Measurements from ENCODE around the gene PTPRN2. TPM values are rescaled to one million over a fixed set of nuclear protein-coding genes. Genes with fewer than 3 reads are reported as not detected.
A peak's percentile ranks its signal among the peaks of the same experiment; 100 is the strongest.

PTPRN2 gene
- total and polyA plus RNA-seq, 2 of the 8 experiments (the other 6 are each of a cell fraction or from before 2014, with no cell fraction given) = 2.6 to 4.5 TPM

DNA sequence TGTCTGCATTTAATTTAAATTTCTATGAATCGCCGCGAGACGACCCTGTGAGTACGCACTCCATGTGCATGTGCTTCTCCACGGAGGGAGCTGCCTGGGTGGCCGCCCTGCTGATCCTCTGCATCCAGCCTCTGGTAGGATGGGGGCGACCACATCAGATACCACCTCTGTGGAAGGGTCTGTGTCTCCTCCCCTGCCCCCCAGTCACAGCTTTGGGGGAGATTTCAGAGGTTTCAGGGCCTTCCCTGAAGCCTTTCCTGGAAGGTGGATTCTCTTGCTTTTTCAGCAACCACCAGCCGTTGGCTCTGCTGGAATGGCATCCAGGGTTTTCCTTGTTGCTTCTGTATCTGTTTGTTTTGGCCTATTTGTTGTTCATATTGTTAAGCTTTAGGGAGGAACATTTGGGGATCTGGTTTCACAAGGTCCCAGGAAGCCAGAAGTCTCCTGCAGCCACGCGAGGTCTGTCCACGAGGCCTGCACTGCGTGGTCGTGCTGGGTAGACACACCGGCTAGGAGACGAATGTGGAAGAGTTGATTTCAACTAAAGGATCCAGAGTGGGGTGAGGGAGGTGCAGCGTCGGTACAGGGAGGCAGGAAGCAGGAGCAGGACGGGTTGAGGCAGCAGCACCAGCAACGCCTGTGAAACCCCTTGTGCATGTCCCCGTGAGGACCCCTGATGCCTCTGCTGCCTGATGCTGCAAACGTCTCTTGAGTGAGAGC lies 329.1 kb downstream of the PTPRN2 start:
- Histone ChIP-seq H2BK120ac (replicated peaks; ENCODE audit: low read depth, low read length) (no peak overlapping the region), H3K56ac (replicated peaks; ENCODE audit: insufficient read length, low read depth, low read length) (no peak overlapping the region), H2AK5ac (ENCODE audit: low read depth, low read length) (no peak overlapping the region), H2BK5ac (ENCODE audit: low read depth, low read length) (no peak overlapping the region), H2BK15ac (ENCODE audit: low read length) (no peak overlapping the region), H2BK12ac (ENCODE audit: low read depth, low read length) (no peak overlapping the region), H3K27me3 (replicated peaks in 1 of 4; ENCODE audit: control insufficient read depth in 3 of 4, extremely low read depth in 1 of 4, insufficient read depth in 3 of 4, low read length in 3 of 4) (no peaks in the 10 kb centered on the region), H3K9ac (replicated peaks in 1 of 4; ENCODE audit: extremely low read depth in 1 of 4, low read depth in 3 of 4, low read length in 3 of 4) (no peak overlapping the region; a peak in 1 of 7 replicates), H3K79me2 (ENCODE audit: control insufficient read depth in 1 of 2, insufficient read depth in 2 of 2, low read length in 2 of 2) (peaks cover 0 to 9% of the 10 kb centered on the region in 2 experiments; a peak in 2 of 4 replicates), H3K36me3 (ENCODE audit: control insufficient read depth in 2 of 4, insufficient read depth in 4 of 4, low read length in 3 of 4) (peaks cover 0 to 8% (median 0%) of the 10 kb centered on the region in 4 experiments; a peak in 1 of 8 replicates), H4K20me1 (replicated peaks in 1 of 2; ENCODE audit: control insufficient read depth in 1 of 2, insufficient read depth in 2 of 2, low read length in 2 of 2) (peaks cover 0 to 10% of the 10 kb centered on the region in 2 experiments), H4K91ac (replicated peaks; ENCODE audit: insufficient read length, low read length) (no peak overlapping the region), H3K9me3 (ENCODE audit: insufficient read depth in 2 of 2, low read depth in 1 of 2, low read length in 1 of 2) (peaks cover 27 to 64% of the 10 kb centered on the region in 2 experiments), H4K5ac (ENCODE audit: insufficient read length, low read depth, low read length) (no peak overlapping the region), H3K18ac (ENCODE audit: extremely low read depth, low read length) (no peak overlapping the region), H2AFZ (ENCODE audit: low read length) (no peak overlapping the region), H3K4me1 (replicated peaks in 1 of 4; ENCODE audit: control insufficient read depth in 3 of 4, insufficient read depth in 4 of 4, low read length in 3 of 4) (peaks cover 0 to 3% (median 0%) of the 10 kb centered on the region in 4 experiments; a peak in 1 of 7 replicates), H2BK20ac (ENCODE audit: low read length) (no peak overlapping the region), H3K14ac (ENCODE audit: insufficient read length) (no peak overlapping the region), H3K4me3 (ENCODE audit: extremely low read depth in 1 of 4, insufficient read depth in 2 of 4, low read depth in 3 of 4, low read length in 4 of 4) (no peak overlapping the region), H3K23me2 (ENCODE audit: low read depth, low read length) (peaks cover 11% of the 10 kb centered on the region), H3K4me2 (ENCODE audit: insufficient read depth in 1 of 2, low read depth in 2 of 2, low read length in 2 of 2) (no peak overlapping the region), H3K23ac (ENCODE audit: insufficient read length) (no peak overlapping the region), H3K4ac (replicated peaks; ENCODE audit: insufficient read length, low read depth, low read length) (no peak overlapping the region), H3K27ac (ENCODE audit: low read depth, low read length) (no peak overlapping the region), H3K79me1 (ENCODE audit: low read depth, low read length) (peaks cover 3% of the 10 kb centered on the region; the same call in 1 of the 2 replicates), H4K8ac (ENCODE audit: extremely low read depth, insufficient read depth, low read length) (peak overlapping the region; percentile 31; the same call in 1 of the 2 replicates)
- FAIRE-seq = no peak
- POLR2A ChIA-PET (ENCODE audit: partially characterized antibody) = no interaction called here
- no peak for DNase-seq (ENCODE audit: low read depth in 1 of 2, low spot score in 2 of 2)
- WGBS, 2 experiments (ENCODE audit: extremely low coverage in 1 of 2, insufficient coverage in 1 of 2, insufficient read length in 1 of 2, insufficient replicate concordance in 2 of 2, low coverage in 1 of 2, low lambda C conversion rate in 2 of 2, missing lambda C conversion rate in 1 of 2) = 91% methylated on average over 22 of the region's 22 CpGs; no CpG with 5 or more reads in 1 of the 2 experiments
- CTCF ChIA-PET (ENCODE audit: partially characterized antibody) = interaction anchor here (0.7 to 1.0 kb wide), 2 partner anchors 21 to 30 kb away, joined by 3 read pairs; no protein-coding TSS in a partner anchor
- no peak for TF ChIP-seq POU5F1 (IDR thresholded peaks at IDR 0.05; ENCODE audit: low read depth, low read length)
- no peak for TF ChIP-seq TAF7 (optimal IDR thresholded peaks at IDR 0.05; ENCODE audit: borderline replicate concordance, low read depth, low read length)
- TF ChIP-seq MAFK (IDR thresholded peaks at IDR 0.05; ENCODE audit: low read depth, low read length) = no peak
- TF ChIP-seq JUN (IDR thresholded peaks at IDR 0.05; ENCODE audit: low read depth, low read length) = no peak
- no peak for TF ChIP-seq TBP (IDR thresholded peaks at IDR 0.05; ENCODE audit: low read depth, low read length)
- no peak for TF ChIP-seq EZH2 (IDR thresholded peaks at IDR 0.05; ENCODE audit: low read depth, low read length, severe bottlenecking)
- no peak for TF ChIP-seq CHD1 (IDR thresholded peaks at IDR 0.05; ENCODE audit: low read depth, low read length)
- TF ChIP-seq BACH1 (IDR thresholded peaks at IDR 0.05; ENCODE audit: low read length) = no peak
- TF ChIP-seq FOSL1 (IDR thresholded peaks at IDR 0.05; ENCODE audit: insufficient read depth, low read depth, low read length) = no peak
- no peak for TF ChIP-seq POLR2AphosphoS5 (IDR thresholded peaks at IDR 0.05; ENCODE audit: low read depth, low read length)
- TF ChIP-seq, protein P1, sequence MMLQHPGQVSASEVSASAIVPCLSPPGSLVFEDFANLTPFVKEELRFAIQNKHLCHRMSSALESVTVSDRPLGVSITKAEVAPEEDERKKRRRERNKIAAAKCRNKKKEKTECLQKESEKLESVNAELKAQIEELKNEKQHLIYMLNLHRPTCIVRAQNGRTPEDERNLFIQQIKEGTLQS (IDR thresholded peaks at IDR 0.05; ENCODE audit: insufficient read depth, low read depth, low read length) = no peak

Measured in H1 (cell line).